HG02840 (cell line): ENCODE measurements around the gene ZCCHC7.
"Not testable (repeated sequence)": the region's sequence is repeated elsewhere in the genome, so short reads cannot be mapped to it uniquely, and the experiment has no call there.

Experiments
- ATAC-seq: cut with Tn5 transposase; IDR thresholded peaks from one replicate; pipeline ENCODE4 v1.9.1; 2021; ENCODE audit warnings: mild to moderate bottlenecking, moderate library complexity, moderate number of reproducible peaks; ENCODE audit not compliant: unreplicated experiment, low FRiP score

The ZCCHC7 gene

DNA sequence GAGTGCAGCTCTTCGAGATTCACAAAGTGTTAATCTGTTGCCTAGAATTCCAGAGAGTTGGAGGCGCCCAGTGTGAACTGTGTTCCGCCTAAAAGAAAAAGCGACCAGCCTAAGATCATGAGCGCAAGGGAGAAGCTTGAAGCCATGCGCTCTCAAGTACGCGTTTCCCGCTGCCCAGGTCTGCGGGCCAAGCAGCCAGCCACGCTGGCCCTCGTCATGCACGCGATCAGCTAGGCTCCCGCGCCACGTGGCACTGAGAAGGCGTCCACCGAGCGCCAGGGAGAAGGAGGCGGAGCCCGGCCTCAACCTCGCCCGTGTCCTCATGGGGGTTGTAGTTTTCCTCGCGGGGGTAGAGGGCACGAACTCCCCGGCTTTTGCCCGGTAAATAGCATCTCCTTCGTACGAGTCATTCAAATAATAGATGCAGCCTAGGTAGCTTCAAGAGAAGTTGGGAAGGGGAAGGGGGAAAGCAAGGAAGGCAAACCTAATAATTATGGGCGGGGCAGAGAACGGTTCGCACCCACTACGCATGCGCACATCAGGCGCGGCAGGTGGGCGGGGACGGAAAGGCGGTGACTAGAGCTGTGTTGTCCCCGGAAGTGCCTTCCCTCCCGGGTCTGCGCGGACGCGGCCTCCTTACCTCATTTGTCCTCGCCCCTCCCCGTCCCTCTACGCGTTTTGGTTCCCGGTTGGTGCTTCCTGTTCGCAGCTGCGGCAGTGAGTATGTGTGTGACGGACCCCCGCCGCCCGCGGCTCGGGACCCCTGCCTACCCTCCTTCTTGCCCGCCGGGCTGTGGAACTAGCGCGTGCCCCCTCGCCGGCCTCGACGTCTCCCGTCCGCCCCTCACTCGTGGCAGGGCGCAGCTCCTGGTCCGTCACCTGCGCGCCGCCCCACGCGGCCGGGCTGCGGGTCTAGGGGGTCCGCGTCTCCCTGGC is at the start of gene ZCCHC7:
ZCCHC7 (plus strand) TSS at position 668 of the 936 bp plus-strand sequence.
- peak; percentile 96 for ATAC-seq

GRCh38 chr9:37074790-37075189 is 45.6 kb upstream of the ZCCHC7 start:
- ATAC-seq: not testable (repeated sequence)

DNA sequence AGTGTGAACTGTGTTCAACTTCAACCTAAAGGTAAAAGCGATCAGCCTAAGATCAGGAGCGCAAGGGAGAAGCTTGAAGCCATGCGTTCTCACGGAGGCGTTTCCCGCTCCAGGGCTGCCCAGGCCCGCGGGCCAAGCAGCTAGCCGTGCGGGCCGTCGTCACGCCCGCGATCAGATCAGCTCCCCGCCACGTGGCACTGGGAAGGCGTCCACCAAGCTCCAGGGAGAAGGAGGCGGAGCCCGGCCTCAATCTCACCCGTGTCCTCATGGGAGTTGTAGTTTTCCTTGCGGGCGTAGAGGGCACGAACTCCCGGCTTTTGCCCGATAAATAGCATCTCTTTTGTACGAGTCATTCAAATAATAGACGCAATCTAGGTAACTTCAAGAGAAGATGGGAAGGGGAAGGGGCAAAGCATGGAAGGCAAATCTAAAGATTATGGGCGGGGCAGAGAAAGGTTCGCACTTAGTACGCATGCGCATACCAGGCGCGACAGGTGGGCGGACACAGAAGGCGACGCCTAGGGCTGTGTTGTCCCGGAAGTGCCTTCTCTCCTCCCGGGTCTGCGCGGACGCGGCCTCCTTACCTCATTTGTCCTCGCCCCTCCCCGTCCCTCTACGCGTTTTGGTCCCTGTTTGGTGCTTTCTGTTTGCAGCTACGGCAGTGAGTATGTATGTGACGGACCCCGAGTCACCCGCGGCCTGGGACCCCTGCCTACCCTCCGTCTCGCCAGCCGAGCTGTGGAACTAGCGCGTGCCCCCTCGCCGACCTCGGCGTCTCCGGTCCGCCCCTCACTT is 40.8 kb upstream of the ZCCHC7 start:
- peak; percentile 89 for ATAC-seq

- ATAC-seq: peak; percentile 17
These were observed 40.2 kb upstream of the ZCCHC7 start for GRCh38 chr9:37080165-37080628.

GRCh38 chr9:37081507-37081906 is 38.9 kb upstream of the ZCCHC7 start:
- ATAC-seq: not testable (repeated sequence)

- ATAC-seq: no peak
These were observed 38.1 kb upstream of the ZCCHC7 start for GRCh38 chr9:37082214-37082765.

- no peak for ATAC-seq
These were observed 36.7 kb upstream of the ZCCHC7 start for GRCh38 chr9:37083654-37084053.

DNA sequence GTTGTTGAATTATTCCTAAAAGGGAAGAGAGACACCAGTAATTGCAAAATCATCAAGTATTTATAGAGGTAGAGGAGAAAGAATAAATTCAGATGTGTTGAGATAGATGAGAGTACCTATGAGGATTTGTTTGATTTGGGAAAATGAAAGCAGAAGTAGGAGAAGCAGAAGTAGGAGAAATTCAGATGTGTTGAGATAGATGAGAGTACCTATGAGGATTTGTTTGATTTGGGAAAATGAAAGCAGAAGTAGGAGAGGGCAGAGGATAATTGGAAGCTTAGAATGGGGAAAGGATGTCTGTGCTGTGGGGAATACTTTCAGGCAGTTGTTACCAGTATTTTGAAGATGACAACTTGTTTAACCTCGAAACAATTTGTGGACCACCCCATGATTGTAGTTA is 35.1 kb upstream of the ZCCHC7 start:
- no peak for ATAC-seq

DNA sequence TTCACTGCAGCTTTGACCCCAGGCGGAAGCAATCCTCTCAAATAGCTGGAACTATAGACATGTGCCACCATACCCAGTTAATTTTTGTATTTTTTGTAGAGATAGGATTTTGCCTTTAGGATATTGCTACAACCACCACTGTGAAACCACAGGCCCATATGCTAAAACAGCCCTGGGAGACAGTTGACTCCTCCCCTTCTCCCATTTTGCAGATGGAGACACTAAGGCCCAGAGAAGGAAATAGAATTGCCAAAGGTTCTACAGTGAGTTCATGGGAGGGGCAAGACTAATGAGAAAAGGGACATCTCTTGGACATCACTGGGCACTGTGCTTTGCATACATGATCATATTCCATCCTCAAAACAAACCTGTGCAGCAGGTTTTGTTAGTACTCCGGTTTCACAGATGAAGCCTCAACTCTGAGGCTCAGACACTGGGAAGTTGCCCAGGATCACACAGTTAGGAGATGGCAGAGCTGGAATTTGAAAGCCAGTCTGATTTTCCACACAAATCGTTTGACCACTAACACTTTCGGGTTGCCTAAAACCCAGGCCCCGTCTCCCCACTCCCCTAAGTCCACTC is 27.6 kb upstream of the ZCCHC7 start:
- ATAC-seq: not testable (repeated sequence)

DNA sequence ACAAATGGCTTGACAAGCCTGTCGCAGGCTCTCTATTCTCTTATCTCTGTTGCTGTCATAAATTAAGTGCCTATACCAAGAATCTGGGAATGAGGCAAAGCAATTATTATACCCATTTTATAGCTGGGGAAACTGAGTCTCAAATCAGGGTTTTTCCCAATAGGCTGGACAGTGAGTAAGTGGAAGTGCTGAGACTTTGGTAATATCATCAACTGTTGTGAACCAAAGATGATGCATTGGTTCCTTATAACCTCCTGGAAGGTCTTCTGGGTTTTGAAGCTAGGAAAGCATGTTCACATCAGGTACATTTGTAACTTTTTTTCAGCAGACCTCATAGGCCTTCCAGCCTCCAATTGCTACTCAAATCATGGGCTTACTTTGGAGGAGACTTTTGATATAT is 25.6 kb upstream of the ZCCHC7 start:
- ATAC-seq: no peak

- no peak for ATAC-seq
These were observed 23.7 kb upstream of the ZCCHC7 start for GRCh38 chr9:37096628-37097027.

DNA sequence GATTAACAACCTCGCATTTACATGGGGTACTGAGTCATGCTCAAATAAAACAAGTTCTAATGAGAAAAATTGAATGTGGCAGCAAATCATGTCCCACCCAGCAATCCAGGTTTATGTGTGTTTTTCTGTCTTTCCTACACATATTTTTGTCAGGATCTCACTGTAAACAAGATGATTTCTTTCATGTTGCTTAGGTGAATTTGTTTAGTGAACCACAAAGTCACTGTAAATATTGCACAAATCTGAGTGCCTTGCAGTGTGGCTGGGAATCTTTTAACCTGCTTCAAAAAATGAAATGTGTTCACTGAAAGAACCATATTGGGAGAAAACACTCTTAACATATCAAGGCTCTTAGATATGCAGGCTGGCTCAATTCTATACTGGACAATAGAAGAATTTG is 23.1 kb upstream of the ZCCHC7 start:
- no peak for ATAC-seq

DNA sequence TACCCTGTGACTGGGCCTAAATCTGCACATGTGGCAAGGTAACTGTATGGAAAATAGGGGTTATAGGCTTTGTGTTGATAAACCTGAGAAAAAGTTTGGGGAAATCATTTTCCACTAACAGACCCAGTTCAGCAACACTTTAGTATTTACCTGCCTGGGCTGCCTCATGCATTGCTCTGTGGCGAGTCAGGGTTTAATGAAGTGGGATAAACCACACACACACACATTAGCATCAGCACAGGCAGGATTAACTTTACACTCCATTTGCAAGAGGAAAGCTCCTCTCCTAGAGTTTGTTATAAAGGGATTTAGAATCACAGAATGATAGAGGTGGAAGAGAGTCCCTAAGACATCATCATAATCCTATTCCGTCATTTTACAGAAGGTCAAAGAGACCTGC is 20.0 kb upstream of the ZCCHC7 start:
- ATAC-seq: no peak

GRCh38 chr9:37100741-37101140 is 19.6 kb upstream of the ZCCHC7 start:
- ATAC-seq: no peak

DNA sequence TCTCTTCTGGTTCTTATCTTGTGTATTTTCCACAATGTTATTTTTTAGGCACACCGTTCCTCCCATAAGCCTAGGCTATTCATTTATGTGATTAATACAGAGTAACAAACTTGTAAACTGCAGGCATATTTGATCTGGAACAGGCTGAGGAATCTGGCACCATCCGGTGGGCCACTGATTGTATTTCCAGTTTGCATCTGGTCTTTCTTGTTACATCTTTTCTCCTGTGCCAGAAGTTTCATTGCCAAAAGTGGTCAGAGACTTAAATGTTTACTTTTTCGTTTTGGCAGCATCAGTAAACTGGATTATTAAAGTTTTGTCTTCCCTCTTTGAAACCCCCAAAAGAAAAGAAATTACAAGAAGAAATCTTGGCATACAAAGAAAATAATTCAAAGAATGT is 17.9 kb upstream of the ZCCHC7 start:
- ATAC-seq: no peak

GRCh38 chr9:37104183-37104889 is 16.0 kb upstream of the ZCCHC7 start:
- ATAC-seq: no peak

DNA sequence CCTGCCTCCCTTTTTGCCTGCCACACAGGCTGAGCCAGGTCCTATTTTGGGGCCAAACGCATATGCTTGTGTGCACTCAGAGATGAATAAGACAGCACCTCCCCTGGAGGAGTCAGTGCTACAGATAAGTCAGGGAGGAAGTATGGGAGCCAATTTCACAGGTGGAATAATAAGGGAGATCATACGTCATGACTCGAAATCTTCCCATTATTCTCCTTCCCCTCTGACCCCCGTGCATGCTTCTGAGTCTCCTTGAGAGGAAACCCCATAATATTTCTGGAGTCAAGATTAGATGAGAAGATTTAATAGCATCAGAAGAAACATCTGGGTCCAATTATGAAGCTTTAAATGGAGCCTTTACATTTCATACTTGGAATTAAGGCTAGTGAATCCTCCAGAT is 15.1 kb upstream of the ZCCHC7 start:
- no peak for ATAC-seq

GRCh38 chr9:37107701-37108100 is 12.7 kb upstream of the ZCCHC7 start:
- no peak for ATAC-seq

DNA sequence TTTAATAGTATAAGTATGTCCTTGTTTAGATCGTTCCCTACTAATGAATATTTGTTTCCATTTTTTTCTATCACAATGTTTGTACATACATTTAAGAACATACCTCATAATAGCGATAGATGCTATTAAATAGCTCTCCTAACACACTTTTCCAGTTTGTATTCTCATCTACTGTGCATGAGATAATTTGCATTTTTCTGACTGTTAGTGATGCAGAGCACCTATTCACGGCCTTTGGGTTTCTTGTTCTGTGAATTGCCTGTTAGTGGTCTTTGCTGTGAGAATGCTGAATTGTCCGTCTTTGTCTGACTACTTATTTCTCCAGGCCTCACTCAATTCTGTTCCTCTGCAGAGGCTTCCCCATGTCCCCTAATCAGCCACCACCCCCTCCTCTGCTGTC is 5.9 kb upstream of the ZCCHC7 start:
- ATAC-seq: not testable (repeated sequence)

DNA sequence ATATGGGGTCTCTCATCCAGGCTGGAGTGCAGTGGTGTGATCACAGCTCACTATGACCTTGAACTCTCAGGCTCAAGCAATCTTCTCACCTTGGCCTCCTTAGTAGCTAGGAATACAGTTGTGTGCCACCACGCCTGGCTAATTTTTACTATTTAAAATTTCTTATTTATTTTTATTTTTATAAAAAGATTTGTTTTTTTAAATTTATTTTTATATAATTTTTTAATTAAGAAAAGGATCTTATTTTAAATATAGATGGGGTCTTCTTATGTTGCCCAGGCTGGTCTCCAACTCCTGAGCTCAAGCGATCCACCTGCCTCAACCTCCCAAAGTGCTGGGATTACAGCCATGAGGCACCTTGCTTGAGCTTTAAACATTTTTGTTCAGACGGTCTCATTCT is 2.4 kb upstream of the ZCCHC7 start:
- ATAC-seq: no peak
